Measurements from ENCODE around the gene TUBB3.

Gene TUBB3

GRCh38 chr16:89962754-89963498 is 39.8 kb downstream of the TUBB3 start:
- ATAC-seq = no peak
- TF ChIP-seq, protein P1, sequence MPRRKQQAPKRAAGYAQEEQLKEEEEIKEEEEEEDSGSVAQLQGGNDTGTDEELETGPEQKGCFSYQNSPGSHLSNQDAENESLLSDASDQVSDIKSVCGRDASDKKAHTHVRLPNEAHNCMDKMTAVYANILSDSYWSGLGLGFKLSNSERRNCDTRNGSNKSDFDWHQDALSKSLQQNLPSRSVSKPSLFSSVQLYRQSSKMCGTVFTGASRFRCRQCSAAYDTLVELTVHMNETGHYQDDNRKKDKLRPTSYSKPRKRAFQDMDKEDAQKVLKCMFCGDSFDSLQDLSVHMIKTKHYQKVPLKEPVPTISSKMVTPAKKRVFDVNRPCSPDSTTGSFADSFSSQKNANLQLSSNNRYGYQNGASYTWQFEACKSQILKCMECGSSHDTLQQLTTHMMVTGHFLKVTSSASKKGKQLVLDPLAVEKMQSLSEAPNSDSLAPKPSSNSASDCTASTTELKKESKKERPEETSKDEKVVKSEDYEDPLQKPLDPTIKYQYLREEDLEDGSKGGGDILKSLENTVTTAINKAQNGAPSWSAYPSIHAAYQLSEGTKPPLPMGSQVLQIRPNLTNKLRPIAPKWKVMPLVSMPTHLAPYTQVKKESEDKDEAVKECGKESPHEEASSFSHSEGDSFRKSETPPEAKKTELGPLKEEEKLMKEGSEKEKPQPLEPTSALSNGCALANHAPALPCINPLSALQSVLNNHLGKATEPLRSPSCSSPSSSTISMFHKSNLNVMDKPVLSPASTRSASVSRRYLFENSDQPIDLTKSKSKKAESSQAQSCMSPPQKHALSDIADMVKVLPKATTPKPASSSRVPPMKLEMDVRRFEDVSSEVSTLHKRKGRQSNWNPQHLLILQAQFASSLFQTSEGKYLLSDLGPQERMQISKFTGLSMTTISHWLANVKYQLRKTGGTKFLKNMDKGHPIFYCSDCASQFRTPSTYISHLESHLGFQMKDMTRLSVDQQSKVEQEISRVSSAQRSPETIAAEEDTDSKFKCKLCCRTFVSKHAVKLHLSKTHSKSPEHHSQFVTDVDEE (CRISPR knock-in tag; IDR thresholded peaks at IDR 0.05) = no peak
- TF ChIP-seq ZFP3 (CRISPR knock-in tag; IDR thresholded peaks at IDR 0.05) (no peak), ZNF565 (CRISPR knock-in tag; conservative IDR thresholded peaks at IDR 0.05; ENCODE audit: low read depth) (no peak), BACH2 (CRISPR knock-in tag; IDR thresholded peaks at IDR 0.05; ENCODE audit: borderline replicate concordance) (no peak), ISL1 (CRISPR knock-in tag; IDR thresholded peaks at IDR 0.05) (no peak), RARB (CRISPR knock-in tag; IDR thresholded peaks at IDR 0.05) (no peak), GLIS3 (CRISPR knock-in tag; IDR thresholded peaks at IDR 0.05) (no peak), TOX (CRISPR knock-in tag; IDR thresholded peaks at IDR 0.05; ENCODE audit: borderline replicate concordance) (no peak), PATZ1 (CRISPR knock-in tag; IDR thresholded peaks at IDR 0.05; ENCODE audit: borderline replicate concordance) (no peak), CREB5 (CRISPR knock-in tag; IDR thresholded peaks at IDR 0.05; ENCODE audit: low read depth) (no peak)

DNA sequence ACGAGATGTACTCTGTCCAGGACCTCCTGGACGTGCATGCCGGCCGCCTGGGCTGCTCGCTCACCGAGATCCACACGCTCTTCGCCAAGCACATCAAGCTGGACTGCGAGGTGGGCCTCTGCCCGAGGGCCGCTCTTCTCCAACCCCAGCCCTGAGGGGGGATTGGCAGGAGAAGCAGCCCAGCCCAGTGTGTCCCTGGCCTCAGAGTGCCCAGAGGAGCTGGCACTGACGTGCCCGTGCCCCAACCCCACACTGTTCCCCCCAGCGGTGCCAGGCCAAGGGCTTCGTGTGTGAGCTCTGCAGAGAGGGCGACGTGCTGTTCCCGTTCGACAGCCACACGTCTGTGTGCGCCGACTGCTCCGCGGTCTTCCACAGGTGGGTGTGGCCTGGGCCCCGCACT is 41.1 kb downstream of the TUBB3 start:
- ATAC-seq = no peak
- TF ChIP-seq GLIS3 (CRISPR knock-in tag; IDR thresholded peaks at IDR 0.05) (no peak), ZFP30 (CRISPR knock-in tag; IDR thresholded peaks at IDR 0.05) (no peak), PATZ1 (CRISPR knock-in tag; IDR thresholded peaks at IDR 0.05; ENCODE audit: borderline replicate concordance) (no peak), ZC3H10 (CRISPR knock-in tag; IDR thresholded peaks at IDR 0.05) (no peak), ZNF70 (CRISPR knock-in tag; IDR thresholded peaks at IDR 0.05) (no peak), POU6F1 (CRISPR knock-in tag; IDR thresholded peaks at IDR 0.05; ENCODE audit: borderline replicate concordance, low read depth) (no peak), ARNTL (CRISPR knock-in tag; IDR thresholded peaks at IDR 0.05; ENCODE audit: borderline replicate concordance, low read depth) (no peak)

GRCh38 chr16:89965447-89966225 is 42.5 kb downstream of the TUBB3 start:
- ATAC-seq = no peak
- TF ChIP-seq CSRNP3 (CRISPR knock-in tag; IDR thresholded peaks at IDR 0.05) (no peak), TOX (CRISPR knock-in tag; IDR thresholded peaks at IDR 0.05; ENCODE audit: borderline replicate concordance) (no peak), ZFP30 (CRISPR knock-in tag; IDR thresholded peaks at IDR 0.05) (no peak), ISL1 (CRISPR knock-in tag; IDR thresholded peaks at IDR 0.05) (no peak), GLIS3 (CRISPR knock-in tag; IDR thresholded peaks at IDR 0.05) (no peak), OSR1 (CRISPR knock-in tag; IDR thresholded peaks at IDR 0.05) (no peak), PPARA (CRISPR knock-in tag; IDR thresholded peaks at IDR 0.05; ENCODE audit: borderline replicate concordance) (no peak), TCF4 (CRISPR knock-in tag; IDR thresholded peaks at IDR 0.05; ENCODE audit: borderline replicate concordance) (no peak), CSDC2 (CRISPR knock-in tag; IDR thresholded peaks at IDR 0.05) (no peak), ZNF70 (CRISPR knock-in tag; IDR thresholded peaks at IDR 0.05) (no peak), SNAI2 (CRISPR knock-in tag; IDR thresholded peaks at IDR 0.05) (no peak), ESRRG (CRISPR knock-in tag; IDR thresholded peaks at IDR 0.05) (no peak), PATZ1 (CRISPR knock-in tag; IDR thresholded peaks at IDR 0.05; ENCODE audit: borderline replicate concordance) (no peak)
